ENCODE data around the gene CSRP2. TPM values are rescaled to one million over a fixed set of nuclear protein-coding genes. Genes with fewer than 3 reads are reported as not detected.

CSRP2 gene
- polyA plus RNA-seq, 1 donor from 2014 or later: 67.2 TPM

Other genes with a start within 250 kb of the CSRP2 start
- 173 and 217 TPM in 2 replicates for gene ZDHHC17, start 114.9 kb downstream of the CSRP2 start, polyA plus RNA-seq
- gene E2F7, start 186.6 kb upstream of the CSRP2 start, polyA plus RNA-seq: 0.48 and 0.52 TPM in 2 replicates